Bronchial epithelial cell (primary cell): Measurements from ENCODE around the gene SLC8A1. TPM values are rescaled to one million over a fixed set of nuclear protein-coding genes. Genes with fewer than 3 reads are reported as not detected.

Experiments
- DNase-seq: peaks from one replicate; pipeline ENCODE4 v3.0.0-alpha.2; 2010; ENCODE audit warnings: low read depth
- FAIRE-seq: peaks from 2 replicates; lab custom pipeline; 2011; peaks lifted over from hg19 to GRCh38; lab: Jason Lieb, UNC
- H3K27me3 ChIP-seq: 2 replicates; pipeline ENCODE4 v1.5.1; 2011; ENCODE audit warnings: low read length; ENCODE audit not compliant: control insufficient read depth, insufficient read depth
- H3K36me3 ChIP-seq: 2 replicates; pipeline ENCODE4 v1.5.1; 2011; ENCODE audit warnings: low read length; ENCODE audit not compliant: control insufficient read depth, insufficient read depth
- H3K4me3 ChIP-seq: 2 replicates; pipeline ENCODE4 v1.5.1; 2011; ENCODE audit warnings: mild to moderate bottlenecking, low read depth, low read length, control low read depth
- CTCF ChIP-seq: IDR thresholded peaks from 2 replicates; pipeline ENCODE4 v1.5.1; 2011; ENCODE audit warnings: mild to moderate bottlenecking, moderate library complexity, low read length, control low read depth, inconsistent platforms; ENCODE audit not compliant: insufficient read depth, severe bottlenecking
- total RNA-seq: library from RNA; depleted of rRNA; stranded (reverse); fragments of >200 nt; gene quantifications from 2 replicates; pipeline ENCODE4 v1.2.1, GENCODE V29; 2014

Gene SLC8A1
- total RNA-seq, 1 donor from 2014 or later, result 3.7 TPM

- H3K36me3 ChIP-seq, result no peaks in the 10 kb centered on the region
- no peak overlapping the region for H3K4me3 ChIP-seq
- no peak for TF ChIP-seq CTCF
- H3K27me3 ChIP-seq, result no peaks in the 10 kb centered on the region
- FAIRE-seq, result no peak
- DNase-seq, result no peak
Measured at GRCh38 chr2:40302751-40303325, 149.1 kb downstream of the SLC8A1 start.

- no peak for TF ChIP-seq CTCF
- H3K4me3 ChIP-seq, result no peak overlapping the region
Measured at GRCh38 chr2:40300391-40300790, 151.5 kb downstream of the SLC8A1 start.

GRCh38 chr2:40299781-40300180 is 152.1 kb downstream of the SLC8A1 start:
- FAIRE-seq (no peak), DNase-seq (no peak)
- Histone ChIP-seq H3K27me3 (no peaks in the 10 kb centered on the region), H3K36me3 (no peaks in the 10 kb centered on the region), H3K4me3 (no peak overlapping the region)
- no peak for TF ChIP-seq CTCF

More at GRCh38 chr2:40300391-40300790, 151.5 kb downstream of the SLC8A1 start:
- Histone ChIP-seq H3K36me3 (no peaks in the 10 kb centered on the region), H3K27me3 (no peaks in the 10 kb centered on the region)
- DNase-seq (no peak), FAIRE-seq (no peak)

- H3K4me3 ChIP-seq, result no peak overlapping the region
- no peak for TF ChIP-seq CTCF
- FAIRE-seq (no peak), DNase-seq (no peak)
- no peaks in the 10 kb centered on the region for H3K27me3 ChIP-seq
- no peaks in the 10 kb centered on the region for H3K36me3 ChIP-seq
Measured at GRCh38 chr2:40299173-40299572, 152.7 kb downstream of the SLC8A1 start.

GRCh38 chr2:40298026-40298425 is 153.9 kb downstream of the SLC8A1 start:
- H3K36me3 ChIP-seq, result no peaks in the 10 kb centered on the region
- no peak for TF ChIP-seq CTCF
- no peak overlapping the region for H3K4me3 ChIP-seq
- DNase-seq (no peak), FAIRE-seq (no peak)
- no peaks in the 10 kb centered on the region for H3K27me3 ChIP-seq

GRCh38 chr2:40292291-40292690 is 159.6 kb downstream of the SLC8A1 start:
- FAIRE-seq (no peak), DNase-seq (no peak)
- Histone ChIP-seq H3K4me3 (no peak overlapping the region), H3K36me3 (no peaks in the 10 kb centered on the region), H3K27me3 (no peaks in the 10 kb centered on the region)
- TF ChIP-seq CTCF, result no peak
